HUES48 (cell line): ENCODE results near the gene ZNF777.
"Not testable (repeated sequence)": the region's sequence is repeated elsewhere in the genome, so short reads cannot be mapped to it uniquely, and the experiment has no call there.

Experiments used
- H3K27ac ChIP-seq: one replicate; pipeline ENCODE4 v1.7.0; 2013; ENCODE audit warnings: low read depth, low read length, inconsistent platforms
- H3K27me3 ChIP-seq: 2 replicates; pipeline ENCODE4 v1.6.1; 2013; ENCODE audit warnings: mild to moderate bottlenecking, low read length; ENCODE audit not compliant: control insufficient read depth, insufficient read depth
- H3K36me3 ChIP-seq: 2 replicates; pipeline ENCODE4 v1.6.1; 2013; ENCODE audit warnings: low read length; ENCODE audit not compliant: control insufficient read depth, insufficient read depth
- H3K4me1 ChIP-seq: 2 replicates; pipeline ENCODE4 v1.6.1; 2013; ENCODE audit warnings: mild to moderate bottlenecking, low read length; ENCODE audit not compliant: control insufficient read depth, insufficient read depth
- H3K4me3 ChIP-seq: 2 replicates; pipeline ENCODE4 v1.5.1; 2013; ENCODE audit warnings: mild to moderate bottlenecking, low read depth, low read length
- H3K9ac ChIP-seq: 2 replicates; pipeline ENCODE4 v1.6.1; 2013; ENCODE audit warnings: mild to moderate bottlenecking, low read depth, low read length, moderate library complexity
- H3K9me3 ChIP-seq: 2 replicates; pipeline ENCODE4 v1.6.1; 2013; ENCODE audit warnings: low read length; ENCODE audit not compliant: control insufficient read depth, insufficient read depth

The ZNF777 gene

DNA sequence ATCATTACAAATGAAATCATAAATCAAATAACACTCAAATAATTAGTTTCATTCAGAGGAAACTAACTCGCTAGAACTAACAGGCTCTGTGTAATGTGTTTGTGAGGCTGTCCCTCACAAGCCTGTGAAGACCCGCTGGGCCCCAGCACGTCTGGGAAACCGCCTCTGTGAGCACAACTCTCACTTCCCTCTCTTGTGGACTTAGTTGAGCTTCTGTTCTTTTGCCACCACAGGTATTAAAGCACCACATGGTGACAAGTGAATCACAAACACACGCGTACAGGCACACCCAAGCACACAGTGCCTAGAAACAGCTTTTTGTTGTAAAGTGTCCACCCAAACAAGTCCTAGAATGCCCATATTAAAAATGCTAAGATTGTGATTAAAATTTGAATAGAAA, 51.0 kb downstream of the ZNF777 start:
- no peaks in the 10 kb centered on the region for H3K36me3 ChIP-seq
- no peak overlapping the region for H3K27ac ChIP-seq
- no peaks in the 10 kb centered on the region for H3K4me1 ChIP-seq
- no peak overlapping the region for H3K4me3 ChIP-seq
- no peaks in the 10 kb centered on the region for H3K27me3 ChIP-seq
- H3K9ac ChIP-seq = no peak overlapping the region
- H3K9me3 ChIP-seq = no peaks in the 10 kb centered on the region

DNA sequence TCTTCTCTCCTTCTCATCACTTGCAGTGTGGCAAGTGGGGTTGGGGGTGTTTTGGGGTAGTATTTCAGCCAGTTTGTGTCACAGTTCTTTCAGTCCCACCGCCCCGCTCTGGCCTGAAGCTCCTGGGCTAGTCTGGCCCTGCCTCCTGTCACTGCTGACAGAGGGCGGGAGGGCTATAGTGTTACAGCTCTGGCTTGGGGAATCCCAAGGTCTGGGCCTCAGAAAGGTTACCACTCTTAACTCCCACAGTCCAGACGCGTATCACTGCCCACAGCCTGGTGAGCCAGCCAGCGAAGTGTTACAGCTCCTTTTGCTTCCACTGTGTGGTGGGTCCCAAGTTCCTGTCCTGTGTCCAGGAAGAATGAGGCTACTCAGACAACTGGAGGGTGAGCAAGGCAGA, 56.0 kb downstream of the ZNF777 start:
- no peak overlapping the region for H3K9ac ChIP-seq
- peaks cover 5% of the 10 kb centered on the region; the same call in 1 of the 2 replicates for H3K4me1 ChIP-seq
- H3K9me3 ChIP-seq = no peaks in the 10 kb centered on the region
- no peak overlapping the region for H3K4me3 ChIP-seq
- no peaks in the 10 kb centered on the region for H3K36me3 ChIP-seq
- no peak overlapping the region for H3K27ac ChIP-seq
- H3K27me3 ChIP-seq = no peaks in the 10 kb centered on the region

DNA sequence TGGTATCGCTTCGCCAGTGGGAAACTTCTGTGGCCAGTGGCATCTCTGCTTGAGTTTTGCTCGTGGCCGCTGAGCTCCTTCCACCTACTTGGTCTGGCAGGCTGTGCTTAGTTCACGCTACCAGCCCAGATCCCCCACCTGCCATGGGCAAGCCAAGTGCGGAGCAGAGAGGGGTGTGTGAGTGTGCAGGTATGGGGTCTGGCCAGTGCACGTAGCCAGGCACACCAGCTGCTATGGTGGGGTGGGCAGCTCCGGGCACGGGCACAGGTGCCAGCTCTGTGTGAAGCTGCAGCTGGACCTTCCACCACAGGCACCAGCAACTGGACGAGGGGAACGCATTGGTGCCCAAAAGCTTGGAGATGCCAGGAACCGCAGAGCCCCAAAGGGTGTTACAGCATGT, 56.5 kb downstream of the ZNF777 start:
- Histone ChIP-seq H3K4me1 (peaks cover 5% of the 10 kb centered on the region; the same call in 1 of the 2 replicates), H3K9ac (no peak overlapping the region), H3K4me3 (no peak overlapping the region), H3K27me3 (no peaks in the 10 kb centered on the region), H3K27ac (no peak overlapping the region), H3K9me3 (no peaks in the 10 kb centered on the region), H3K36me3 (no peaks in the 10 kb centered on the region)

DNA sequence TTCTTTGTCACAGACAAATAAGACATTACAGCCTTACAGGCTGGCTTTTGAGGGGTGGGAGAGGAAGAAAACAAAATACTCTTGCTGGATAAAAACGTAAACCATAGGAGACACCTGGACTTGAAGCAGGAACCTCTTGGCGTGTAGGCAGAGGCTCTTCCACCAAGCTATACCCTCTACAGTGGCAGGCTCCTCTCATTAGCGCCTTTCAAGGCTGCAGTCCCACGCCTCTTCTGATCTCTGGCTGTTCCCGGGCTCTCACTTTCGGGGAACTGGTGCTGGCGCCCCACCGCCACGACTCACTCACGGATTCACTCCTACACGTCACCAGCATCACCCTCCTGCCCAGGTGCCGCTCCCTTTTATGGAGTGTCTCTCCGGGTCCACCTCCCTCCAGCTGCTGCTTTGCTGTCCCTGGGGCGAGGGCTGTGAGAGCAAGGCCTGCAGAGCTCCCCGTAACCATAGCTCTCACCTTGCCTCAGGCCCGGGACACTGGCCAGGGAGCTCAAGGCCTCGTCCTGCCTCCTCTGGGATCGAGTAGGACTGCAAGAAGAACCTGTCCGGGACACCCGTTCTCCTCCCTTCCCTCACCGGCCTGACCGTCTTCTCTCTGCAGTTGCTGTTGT, 62.6 kb downstream of the ZNF777 start:
- no peak overlapping the region for H3K27ac ChIP-seq
- no peak overlapping the region for H3K9ac ChIP-seq
- no peaks in the 10 kb centered on the region for H3K9me3 ChIP-seq
- no peak overlapping the region for H3K4me3 ChIP-seq
- H3K36me3 ChIP-seq = no peaks in the 10 kb centered on the region
- H3K4me1 ChIP-seq = peaks cover 4% of the 10 kb centered on the region; the same call in 1 of the 2 replicates
- H3K27me3 ChIP-seq = no peaks in the 10 kb centered on the region

DNA sequence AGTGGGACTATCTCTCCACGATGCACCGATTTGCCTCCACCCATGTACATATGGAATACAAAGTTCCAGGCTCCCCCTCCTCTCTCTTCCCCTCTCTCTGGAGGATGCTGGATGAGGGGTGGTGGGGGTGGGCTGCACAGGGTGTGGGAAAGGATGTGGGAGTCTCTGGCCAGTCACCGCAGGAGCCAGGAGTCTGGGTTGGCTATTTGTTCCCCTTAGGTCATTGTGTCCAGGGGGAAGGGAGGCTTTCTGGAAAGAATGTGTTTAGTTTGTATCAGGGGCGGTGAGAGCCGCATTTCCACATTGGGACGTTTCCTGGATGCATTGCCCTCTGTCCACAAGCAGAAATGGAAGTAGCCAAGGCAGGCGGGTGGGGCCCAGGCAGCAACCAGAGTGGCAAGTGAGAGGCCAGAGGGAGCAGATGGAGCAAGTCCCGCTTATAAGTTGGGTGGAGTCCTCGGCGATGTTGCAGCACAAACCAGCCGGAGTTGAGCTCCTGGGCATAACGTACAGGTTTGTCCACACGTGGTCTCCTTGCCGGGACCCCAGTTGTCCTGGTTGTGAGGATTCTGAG, 63.3 kb downstream of the ZNF777 start:
- H3K9ac ChIP-seq = no peak overlapping the region
- H3K27me3 ChIP-seq = no peaks in the 10 kb centered on the region
- H3K4me3 ChIP-seq = no peak overlapping the region

DNA sequence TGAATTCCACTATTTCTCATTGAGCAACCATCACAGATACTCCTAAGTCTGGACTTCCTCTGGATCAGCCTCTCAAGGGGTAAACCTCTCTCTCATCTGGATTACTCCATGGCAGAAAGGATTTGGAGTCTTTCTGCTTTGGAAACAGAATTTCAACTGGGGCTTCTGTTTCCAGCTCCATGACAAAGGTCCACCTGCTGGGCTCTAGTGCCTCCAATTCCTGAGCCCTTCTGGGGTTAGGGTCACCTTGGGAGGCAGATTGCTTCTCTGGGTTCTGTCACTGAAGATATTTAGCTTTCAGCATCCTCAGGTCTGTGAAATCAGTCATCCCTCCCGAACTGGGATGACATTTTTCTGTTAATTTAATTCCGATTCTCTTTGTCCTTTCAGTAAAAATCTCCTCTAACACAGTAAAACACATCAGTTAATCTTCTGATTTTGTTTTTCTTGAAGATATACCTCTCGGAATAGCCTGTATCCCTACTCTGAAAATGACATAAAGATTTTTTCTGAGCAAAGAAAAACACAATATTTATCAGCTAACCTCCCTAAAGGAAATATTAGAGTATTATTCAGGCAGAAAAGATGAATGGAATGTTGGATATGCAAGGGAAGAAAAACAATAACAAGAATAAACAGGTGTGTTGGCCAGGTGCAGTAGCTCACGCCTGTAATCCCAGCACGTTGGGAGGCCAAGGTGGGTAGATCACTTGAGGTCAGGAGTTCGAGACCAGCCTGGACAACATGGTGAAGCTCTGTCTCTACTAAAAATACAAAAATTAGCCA, 72.1 kb downstream of the ZNF777 start:
- not testable (repeated sequence) for H3K9ac ChIP-seq, H3K9me3 ChIP-seq, H3K27me3 ChIP-seq, H3K36me3 ChIP-seq, H3K4me1 ChIP-seq, H3K4me3 ChIP-seq, H3K27ac ChIP-seq

More for the DNA sequence above, 63.3 kb downstream of the ZNF777 start:
- Histone ChIP-seq H3K36me3 (no peaks in the 10 kb centered on the region), H3K27ac (no peak overlapping the region), H3K4me1 (no peaks in the 10 kb centered on the region), H3K9me3 (no peaks in the 10 kb centered on the region)

DNA sequence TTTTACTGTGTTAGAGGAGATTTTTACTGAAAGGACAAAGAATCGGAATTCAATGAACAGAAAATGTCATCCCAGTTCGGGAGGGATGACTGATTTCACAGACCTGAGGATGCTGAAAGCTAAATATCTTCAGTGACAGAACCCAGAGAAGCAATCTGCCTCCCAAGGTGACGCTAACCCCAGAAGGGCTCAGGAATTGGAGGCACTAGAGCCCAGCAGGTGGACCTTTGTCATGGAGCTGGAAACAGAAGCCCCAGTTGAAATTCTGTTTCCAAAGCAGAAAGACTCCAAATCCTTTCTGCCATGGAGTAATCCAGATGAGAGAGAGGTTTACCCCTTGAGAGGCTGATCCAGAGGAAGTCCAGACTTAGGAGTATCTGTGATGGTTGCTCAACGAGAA, 74.3 kb downstream of the ZNF777 start:
- H3K36me3 ChIP-seq, H3K9me3 ChIP-seq, H3K4me3 ChIP-seq, H3K4me1 ChIP-seq, H3K27ac ChIP-seq, H3K27me3 ChIP-seq, H3K9ac ChIP-seq: not testable (repeated sequence)

DNA sequence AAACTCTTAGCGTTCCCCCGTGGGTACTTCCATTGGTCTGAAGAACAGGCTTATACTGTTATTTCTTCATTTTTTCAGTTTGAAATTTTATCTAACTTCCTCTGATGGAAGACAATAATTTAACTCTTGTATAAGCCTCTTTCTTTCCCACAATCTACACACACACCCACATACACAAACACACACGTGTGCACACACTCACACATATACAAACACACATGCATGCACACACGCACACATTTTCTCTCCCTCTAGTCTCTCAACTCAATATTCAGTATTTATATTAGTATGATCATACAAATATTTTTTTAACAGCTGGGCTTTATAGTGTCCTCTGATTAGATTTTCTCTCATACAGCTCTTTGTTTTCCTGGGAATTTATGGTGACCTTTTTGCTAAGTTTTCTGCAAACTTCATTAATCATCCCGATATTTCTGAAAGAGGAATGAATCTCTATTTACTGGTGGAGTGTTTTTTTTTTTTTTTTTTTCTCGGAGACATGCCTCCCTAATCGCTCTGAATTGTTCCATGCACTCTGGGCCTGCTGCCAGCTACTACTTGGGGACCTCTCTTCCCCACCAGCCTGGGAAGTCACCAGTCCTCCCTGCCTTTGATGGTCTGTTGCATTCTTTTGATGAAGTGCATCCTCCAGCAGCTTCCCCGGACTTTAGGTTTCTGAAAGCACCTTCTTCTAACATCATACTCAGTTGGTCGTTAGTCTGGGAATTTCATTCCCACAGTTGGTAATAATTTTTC, 75.5 kb downstream of the ZNF777 start:
- H3K36me3 ChIP-seq = no peaks in the 10 kb centered on the region
- no peaks in the 10 kb centered on the region for H3K4me1 ChIP-seq
- no peak overlapping the region for H3K9ac ChIP-seq
- H3K4me3 ChIP-seq = no peak overlapping the region
- no peaks in the 10 kb centered on the region for H3K9me3 ChIP-seq
- H3K27me3 ChIP-seq = no peaks in the 10 kb centered on the region
- no peak overlapping the region for H3K27ac ChIP-seq
